ENCODE results near the gene GINS1. TPM values are rescaled to one million over a fixed set of nuclear protein-coding genes. Genes with fewer than 3 reads are reported as not detected.

GINS1 gene
- total and polyA plus RNA-seq, 4 donors = 7.9 to 14.8 (median 12.5) TPM

- Histone ChIP-seq H3K27me3 (ENCODE audit: control insufficient read depth, insufficient read depth, low read length) (no peaks in the 10 kb centered on the region), H3K27ac (ENCODE audit: low read depth, low read length) (no peak overlapping the region), H3K9me3 (ENCODE audit: control insufficient read depth, insufficient read depth, low read length) (no peaks in the 10 kb centered on the region), H3K4me1 (ENCODE audit: control insufficient read depth, insufficient read depth, low read length) (peaks cover 5% of the 10 kb centered on the region), H3K4me3 (ENCODE audit: low read depth, low read length) (no peak overlapping the region), H3K36me3 (ENCODE audit: control insufficient read depth, insufficient read depth, low read length) (no peaks in the 10 kb centered on the region)
- no peak for DNase-seq (ENCODE audit: low read depth in 4 of 6, low spot score in 6 of 6)
- WGBS (ENCODE audit: insufficient coverage) = 100% methylated on average over 3 of the region's 10 CpGs
Measured at GRCh38 chr20:25372584-25373336, 34.7 kb upstream of the GINS1 start.

DNA sequence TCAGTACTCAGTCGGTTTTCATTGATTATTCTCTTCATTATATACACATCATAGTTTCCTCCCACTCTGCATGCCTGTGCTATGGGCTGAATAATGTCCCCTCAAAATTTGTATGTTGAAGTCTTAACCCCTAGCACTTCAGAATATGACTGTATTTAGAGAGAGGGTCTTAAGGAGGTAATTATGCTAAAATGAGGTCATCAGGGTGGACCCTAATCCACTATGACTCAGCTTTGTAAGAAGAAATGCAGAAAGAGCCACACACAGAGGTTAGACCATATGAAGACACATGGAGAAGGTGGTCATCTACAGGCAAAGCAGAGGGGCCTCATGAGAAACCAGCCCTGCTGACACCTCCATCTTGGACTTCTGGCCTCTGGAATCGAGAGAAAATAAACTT is 32.6 kb upstream of the GINS1 start:
- H3K27ac ChIP-seq (ENCODE audit: low read depth, low read length) = no peak overlapping the region
- no peak for DNase-seq (ENCODE audit: low read depth in 4 of 6, low spot score in 6 of 6)
- no peaks in the 10 kb centered on the region for H3K27me3 ChIP-seq (ENCODE audit: control insufficient read depth, insufficient read depth, low read length)
- peaks cover 5% of the 10 kb centered on the region for H3K4me1 ChIP-seq (ENCODE audit: control insufficient read depth, insufficient read depth, low read length)
- no CpG with 5 or more reads among the region's 2 CpGs for WGBS (ENCODE audit: insufficient coverage)
- no peaks in the 10 kb centered on the region for H3K36me3 ChIP-seq (ENCODE audit: control insufficient read depth, insufficient read depth, low read length)
- no peaks in the 10 kb centered on the region for H3K9me3 ChIP-seq (ENCODE audit: control insufficient read depth, insufficient read depth, low read length)
- H3K4me3 ChIP-seq (ENCODE audit: low read depth, low read length) = no peak overlapping the region

- Histone ChIP-seq H3K9me3 (ENCODE audit: control insufficient read depth, insufficient read depth, low read length) (no peaks in the 10 kb centered on the region), H3K4me1 (ENCODE audit: control insufficient read depth, insufficient read depth, low read length) (peaks cover 5% of the 10 kb centered on the region), H3K4me3 (ENCODE audit: low read depth, low read length) (no peak overlapping the region), H3K36me3 (ENCODE audit: control insufficient read depth, insufficient read depth, low read length) (no peaks in the 10 kb centered on the region), H3K27me3 (ENCODE audit: control insufficient read depth, insufficient read depth, low read length) (no peaks in the 10 kb centered on the region), H3K27ac (ENCODE audit: low read depth, low read length) (peak overlapping the region; percentile 80)
- 43% methylated on average over 1 of the region's 4 CpGs for WGBS (ENCODE audit: insufficient coverage)
- no peak for DNase-seq (ENCODE audit: low read depth in 4 of 6, low spot score in 6 of 6)
Measured at GRCh38 chr20:25376236-25376635, 31.2 kb upstream of the GINS1 start.

DNA sequence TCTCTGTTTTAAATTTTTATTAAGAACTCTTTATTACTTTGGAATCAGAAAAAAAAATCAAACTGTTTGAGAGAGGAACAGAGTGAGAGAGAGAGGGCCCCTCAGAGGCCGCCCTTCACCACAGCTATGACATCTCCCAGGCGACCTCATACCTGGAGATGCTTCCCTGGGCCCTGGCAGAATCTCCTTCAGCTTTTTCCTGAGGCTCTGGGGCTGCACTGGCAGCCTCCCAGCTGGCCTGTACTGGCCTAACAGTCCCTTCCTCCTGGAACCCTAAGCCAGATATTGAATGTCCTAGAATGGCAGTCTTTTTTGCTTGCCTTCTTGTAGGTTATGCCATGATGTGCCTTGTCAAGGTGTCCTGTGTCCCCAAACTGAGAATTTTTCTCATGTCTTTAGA is 30.6 kb upstream of the GINS1 start:
- Histone ChIP-seq H3K9me3 (ENCODE audit: control insufficient read depth, insufficient read depth, low read length) (no peaks in the 10 kb centered on the region), H3K36me3 (ENCODE audit: control insufficient read depth, insufficient read depth, low read length) (peaks cover 4% of the 10 kb centered on the region), H3K4me1 (ENCODE audit: control insufficient read depth, insufficient read depth, low read length) (peaks cover 5% of the 10 kb centered on the region), H3K4me3 (ENCODE audit: low read depth, low read length) (no peak overlapping the region), H3K27ac (ENCODE audit: low read depth, low read length) (peak overlapping the region; percentile 80), H3K27me3 (ENCODE audit: control insufficient read depth, insufficient read depth, low read length) (no peaks in the 10 kb centered on the region)
- peak in 1 of 6 donors; percentile 12 for DNase-seq (ENCODE audit: low read depth in 4 of 6, low spot score in 6 of 6)
- WGBS (ENCODE audit: insufficient coverage) = 100% methylated on average over 1 of the region's 2 CpGs

- H3K4me1 ChIP-seq (ENCODE audit: control insufficient read depth, insufficient read depth, low read length) = peaks cover 5% of the 10 kb centered on the region
Measured at GRCh38 chr20:25378189-25378883, 29.1 kb upstream of the GINS1 start.

DNA sequence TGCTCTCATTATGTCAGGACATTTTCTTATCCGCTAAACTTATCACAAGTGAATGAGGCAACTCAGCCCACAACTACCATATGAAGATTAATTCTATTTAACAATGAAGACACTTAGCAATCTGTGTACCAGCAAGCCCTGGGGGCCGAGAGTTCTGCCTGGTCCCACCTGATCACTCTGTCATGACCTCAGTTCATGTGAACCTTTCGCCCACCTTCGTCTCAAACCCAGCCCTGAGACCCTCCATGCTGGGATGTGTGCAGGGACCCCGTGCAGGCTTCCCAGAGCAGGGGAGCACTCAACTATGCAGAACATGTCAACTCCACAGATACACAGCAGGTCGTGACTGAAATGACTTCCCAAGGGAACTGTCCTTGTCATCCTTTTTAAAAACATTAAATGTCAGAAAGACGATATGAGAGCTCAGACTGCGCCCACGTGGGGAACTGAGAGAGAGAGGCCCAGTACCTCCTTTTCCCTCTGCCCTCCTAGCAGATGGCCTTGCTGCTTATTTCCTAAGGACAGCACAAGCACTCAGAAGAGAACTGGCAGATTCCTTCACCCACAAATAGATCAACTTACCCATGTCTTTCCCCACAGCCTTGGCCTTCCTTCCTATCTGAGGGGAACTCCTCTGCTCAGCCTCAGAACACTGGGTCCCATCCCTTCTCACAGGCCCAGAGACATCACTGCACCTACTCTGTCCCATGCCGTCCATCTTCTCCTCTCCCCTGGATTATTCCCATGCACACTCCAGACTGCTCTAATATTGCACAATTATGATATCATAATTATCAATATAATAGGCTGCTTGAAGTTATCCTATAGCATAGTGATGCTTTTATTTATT is 28.4 kb upstream of the GINS1 start:
- Histone ChIP-seq H3K27me3 (ENCODE audit: control insufficient read depth, insufficient read depth, low read length) (no peaks in the 10 kb centered on the region), H3K4me3 (ENCODE audit: low read depth, low read length) (no peak overlapping the region), H3K36me3 (ENCODE audit: control insufficient read depth, insufficient read depth, low read length) (peaks cover 6% of the 10 kb centered on the region), H3K4me1 (ENCODE audit: control insufficient read depth, insufficient read depth, low read length) (peaks cover 5% of the 10 kb centered on the region), H3K9me3 (ENCODE audit: control insufficient read depth, insufficient read depth, low read length) (no peaks in the 10 kb centered on the region), H3K27ac (ENCODE audit: low read depth, low read length) (no peak overlapping the region)
- 96% methylated on average over 9 of the region's 10 CpGs for WGBS (ENCODE audit: insufficient coverage)
- no peak for DNase-seq (ENCODE audit: low read depth in 4 of 6, low spot score in 6 of 6)

More at GRCh38 chr20:25378189-25378883, 29.1 kb upstream of the GINS1 start:
- H3K4me3 ChIP-seq (ENCODE audit: low read depth, low read length) = no peak overlapping the region
- H3K27ac ChIP-seq (ENCODE audit: low read depth, low read length) = no peak overlapping the region
- H3K27me3 ChIP-seq (ENCODE audit: control insufficient read depth, insufficient read depth, low read length) = no peaks in the 10 kb centered on the region
- no peak for DNase-seq (ENCODE audit: low read depth in 4 of 6, low spot score in 6 of 6)
- no peaks in the 10 kb centered on the region for H3K9me3 ChIP-seq (ENCODE audit: control insufficient read depth, insufficient read depth, low read length)
- 98% methylated on average over 3 of the region's 5 CpGs for whole genome bisulfite sequencing (ENCODE audit: insufficient coverage)
- peaks cover 6% of the 10 kb centered on the region for H3K36me3 ChIP-seq (ENCODE audit: control insufficient read depth, insufficient read depth, low read length)

DNA sequence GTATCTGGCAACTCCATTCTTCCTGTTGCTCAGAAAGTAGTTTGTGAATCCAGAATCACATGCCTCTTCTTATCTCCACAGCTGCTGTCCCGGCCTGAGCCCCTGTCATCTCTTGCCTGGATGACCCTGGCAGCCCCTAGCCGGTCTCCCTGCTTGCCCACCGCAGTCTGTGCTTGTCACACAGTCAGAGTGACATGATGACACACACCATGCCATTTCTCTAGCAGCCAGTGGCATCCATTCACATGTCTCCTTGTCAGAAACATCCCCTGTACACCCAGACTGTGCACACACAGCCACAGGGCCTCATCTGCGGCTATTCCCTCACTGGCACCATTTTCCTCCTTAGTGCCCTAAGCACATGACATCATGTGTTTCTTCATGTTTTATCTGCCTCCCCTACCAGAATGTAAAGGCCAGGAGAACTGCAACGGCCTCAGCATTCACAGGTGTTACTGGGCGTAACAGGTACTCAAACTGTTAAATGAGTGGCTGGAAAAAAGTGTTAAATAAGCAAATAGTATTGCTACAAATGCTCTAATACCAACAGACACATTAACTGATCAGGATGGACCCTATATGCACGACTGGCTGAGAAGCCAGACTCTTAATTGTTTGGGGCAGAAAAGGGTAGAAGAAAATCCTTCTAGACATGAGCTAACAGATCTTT is 26.4 kb upstream of the GINS1 start:
- no peaks in the 10 kb centered on the region for H3K27me3 ChIP-seq (ENCODE audit: control insufficient read depth, insufficient read depth, low read length)
- DNase-seq (ENCODE audit: low read depth in 4 of 6, low spot score in 6 of 6) = no peak
- peaks cover 5% of the 10 kb centered on the region for H3K4me1 ChIP-seq (ENCODE audit: control insufficient read depth, insufficient read depth, low read length)
- no peak overlapping the region for H3K27ac ChIP-seq (ENCODE audit: low read depth, low read length)
- H3K4me3 ChIP-seq (ENCODE audit: low read depth, low read length) = no peak overlapping the region
- no peaks in the 10 kb centered on the region for H3K9me3 ChIP-seq (ENCODE audit: control insufficient read depth, insufficient read depth, low read length)
- H3K36me3 ChIP-seq (ENCODE audit: control insufficient read depth, insufficient read depth, low read length) = peaks cover 6% of the 10 kb centered on the region
- WGBS (ENCODE audit: insufficient coverage) = 93% methylated on average over 4 of the region's 7 CpGs

GRCh38 chr20:25382704-25383370 is 24.6 kb upstream of the GINS1 start:
- H3K27ac ChIP-seq (ENCODE audit: low read depth, low read length) = no peak overlapping the region
- H3K4me3 ChIP-seq (ENCODE audit: low read depth, low read length) = no peak overlapping the region
- peaks cover 12% of the 10 kb centered on the region for H3K36me3 ChIP-seq (ENCODE audit: control insufficient read depth, insufficient read depth, low read length)
- H3K27me3 ChIP-seq (ENCODE audit: control insufficient read depth, insufficient read depth, low read length) = no peaks in the 10 kb centered on the region
- H3K4me1 ChIP-seq (ENCODE audit: control insufficient read depth, insufficient read depth, low read length) = no peaks in the 10 kb centered on the region
- DNase-seq (ENCODE audit: low read depth in 4 of 6, low spot score in 6 of 6) = no peak
- no peaks in the 10 kb centered on the region for H3K9me3 ChIP-seq (ENCODE audit: control insufficient read depth, insufficient read depth, low read length)
- WGBS (ENCODE audit: insufficient coverage) = 88% methylated on average over 2 of the region's 5 CpGs
